HEK293T (cell line): Measurements from ENCODE around the gene EYS.

ENCODE experiments used
- CTCF ChIA-PET: fragments of 350-600 bp; formaldehyde crosslinking; extraction: SDS; loops from one replicate; lab custom pipeline; 2021; ENCODE audit warnings: antibody characterized with exemption, inconsistent platforms; lab: Yijun Ruan, JAX
- POLR2A ChIA-PET: fragments of 350-600 bp; formaldehyde crosslinking; extraction: SDS; loops from one replicate; lab custom pipeline; 2020; ENCODE audit warnings: antibody characterized with exemption, inconsistent platforms; lab: Yijun Ruan, JAX
- DNase-seq: peaks from one replicate; pipeline ENCODE4 v3.0.0; 2012; ENCODE audit warnings: mixed read lengths; ENCODE audit errors: extremely low spot score
- ARNT ChIP-seq: fragments of 450-650 bp; IDR thresholded peaks from 2 replicates; pipeline ENCODE4 v1.6.1; 2017; ENCODE audit warnings: mild to moderate bottlenecking
- BHLHE40 ChIP-seq: fragments of 450-650 bp; IDR thresholded peaks from 2 replicates; pipeline ENCODE4 v1.6.1; 2016; ENCODE audit warnings: mild to moderate bottlenecking, moderate library complexity, borderline replicate concordance
- CTBP1 ChIP-seq: fragments of 450-650 bp; IDR thresholded peaks from 2 replicates; pipeline ENCODE4 v1.6.1; 2016; ENCODE audit warnings: borderline replicate concordance
- ELF4 ChIP-seq: fragments of 450-650 bp; IDR thresholded peaks from 2 replicates; pipeline ENCODE4 v1.6.1; 2017; ENCODE audit warnings: antibody characterized with exemption
- FOXA1 ChIP-seq: fragments of 450-650 bp; IDR thresholded peaks from 2 replicates; pipeline ENCODE4 v1.6.1; 2016; ENCODE audit warnings: mild to moderate bottlenecking
- FOXK2 ChIP-seq: fragments of 450-650 bp; IDR thresholded peaks from 2 replicates; pipeline ENCODE4 v1.6.1; 2016; ENCODE audit warnings: mild to moderate bottlenecking
- FOXM1 ChIP-seq: fragments of 450-650 bp; IDR thresholded peaks from 2 replicates; pipeline ENCODE4 v1.6.1; 2017; ENCODE audit warnings: mild to moderate bottlenecking, borderline replicate concordance
- HDGF ChIP-seq: fragments of 450-650 bp; IDR thresholded peaks from 2 replicates; pipeline ENCODE4 v1.6.1; 2017; ENCODE audit warnings: antibody characterized with exemption, borderline replicate concordance
- L3MBTL2 ChIP-seq: fragments of 450-650 bp; conservative IDR thresholded peaks from 2 replicates; pipeline ENCODE4 v1.6.1; 2016; ENCODE audit warnings: mild to moderate bottlenecking
- LEF1 ChIP-seq: fragments of 450-650 bp; IDR thresholded peaks from 2 replicates; pipeline ENCODE4 v1.6.1; 2017; ENCODE audit warnings: mild to moderate bottlenecking, borderline replicate concordance
- NFRKB ChIP-seq: fragments of 450-650 bp; IDR thresholded peaks from 2 replicates; pipeline ENCODE4 v1.6.1; 2016; ENCODE audit warnings: mild to moderate bottlenecking, moderate library complexity
- SP1 ChIP-seq: fragments of 450-650 bp; IDR thresholded peaks from 2 replicates; pipeline ENCODE4 v1.6.1; 2017
- SUZ12 ChIP-seq: fragments of 450-650 bp; IDR thresholded peaks from 2 replicates; pipeline ENCODE4 v1.6.1; 2016; ENCODE audit warnings: mild to moderate bottlenecking
- TARDBP ChIP-seq: fragments of 450-650 bp; IDR thresholded peaks from 2 replicates; pipeline ENCODE4 v1.6.1; 2016
- ZNF384 ChIP-seq: fragments of 450-650 bp; IDR thresholded peaks from 2 replicates; pipeline ENCODE4 v1.6.1; 2016
- TF ChIP-seq, protein P1 (sequence below): fragments of 450-650 bp; IDR thresholded peaks from 2 replicates; pipeline ENCODE4 v1.6.1; 2016

EYS gene

DNA sequence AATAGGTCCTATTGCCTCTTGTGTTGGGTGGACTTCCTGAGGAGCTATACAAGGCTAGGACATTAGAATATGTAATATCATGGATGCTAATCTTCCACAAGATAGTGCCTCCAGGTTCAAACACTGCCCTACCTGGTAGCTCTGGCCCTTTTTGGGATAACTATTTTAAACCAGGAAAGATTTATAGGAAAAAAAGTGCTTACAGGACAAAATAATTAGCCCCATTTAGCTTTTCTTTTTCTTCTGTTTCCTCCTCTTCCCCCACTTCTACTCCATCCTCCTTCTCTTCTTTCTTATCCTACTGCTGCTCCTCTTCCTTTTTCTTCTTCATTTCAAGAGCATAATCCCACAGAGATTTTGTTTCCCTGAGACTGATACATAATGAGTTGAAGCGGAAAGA is 1104.0 kb downstream of the EYS start:
- ChIA-PET POLR2A (no interaction called here), CTCF (no interaction called here)
- no peak for DNase-seq
- TF ChIP-seq SUZ12, result no peak
- TF ChIP-seq ELF4, result no peak
- TF ChIP-seq, protein P1, sequence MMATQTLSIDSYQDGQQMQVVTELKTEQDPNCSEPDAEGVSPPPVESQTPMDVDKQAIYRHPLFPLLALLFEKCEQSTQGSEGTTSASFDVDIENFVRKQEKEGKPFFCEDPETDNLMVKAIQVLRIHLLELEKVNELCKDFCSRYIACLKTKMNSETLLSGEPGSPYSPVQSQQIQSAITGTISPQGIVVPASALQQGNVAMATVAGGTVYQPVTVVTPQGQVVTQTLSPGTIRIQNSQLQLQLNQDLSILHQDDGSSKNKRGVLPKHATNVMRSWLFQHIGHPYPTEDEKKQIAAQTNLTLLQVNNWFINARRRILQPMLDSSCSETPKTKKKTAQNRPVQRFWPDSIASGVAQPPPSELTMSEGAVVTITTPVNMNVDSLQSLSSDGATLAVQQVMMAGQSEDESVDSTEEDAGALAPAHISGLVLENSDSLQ, result no peak
- no peak for TF ChIP-seq BHLHE40
- no peak for TF ChIP-seq ZNF384
- no peak for TF ChIP-seq FOXA1
- no peak for TF ChIP-seq NFRKB
- TF ChIP-seq TARDBP, result no peak
- no peak for TF ChIP-seq FOXM1
- no peak for TF ChIP-seq HDGF
- no peak for TF ChIP-seq CTBP1
- no peak for TF ChIP-seq FOXK2
- no peak for TF ChIP-seq LEF1
- TF ChIP-seq L3MBTL2, result no peak
- no peak for TF ChIP-seq SP1
- TF ChIP-seq ARNT, result no peak

- TF ChIP-seq FOXK2 (no peak), NFRKB (no peak), BHLHE40 (no peak), ARNT (no peak), SP1 (no peak), FOXA1 (no peak), TARDBP (no peak), HDGF (no peak), ELF4 (no peak), L3MBTL2 (no peak), CTBP1 (no peak), SUZ12 (no peak), FOXM1 (no peak), ZNF384 (no peak), LEF1 (no peak)
- TF ChIP-seq, protein P1, result no peak
- CTCF ChIA-PET, result no interaction called here
- no peak for DNase-seq
- POLR2A ChIA-PET, result no interaction called here
Measured at GRCh38 chr6:64591676-64592036, 1115.4 kb downstream of the EYS start.

DNA sequence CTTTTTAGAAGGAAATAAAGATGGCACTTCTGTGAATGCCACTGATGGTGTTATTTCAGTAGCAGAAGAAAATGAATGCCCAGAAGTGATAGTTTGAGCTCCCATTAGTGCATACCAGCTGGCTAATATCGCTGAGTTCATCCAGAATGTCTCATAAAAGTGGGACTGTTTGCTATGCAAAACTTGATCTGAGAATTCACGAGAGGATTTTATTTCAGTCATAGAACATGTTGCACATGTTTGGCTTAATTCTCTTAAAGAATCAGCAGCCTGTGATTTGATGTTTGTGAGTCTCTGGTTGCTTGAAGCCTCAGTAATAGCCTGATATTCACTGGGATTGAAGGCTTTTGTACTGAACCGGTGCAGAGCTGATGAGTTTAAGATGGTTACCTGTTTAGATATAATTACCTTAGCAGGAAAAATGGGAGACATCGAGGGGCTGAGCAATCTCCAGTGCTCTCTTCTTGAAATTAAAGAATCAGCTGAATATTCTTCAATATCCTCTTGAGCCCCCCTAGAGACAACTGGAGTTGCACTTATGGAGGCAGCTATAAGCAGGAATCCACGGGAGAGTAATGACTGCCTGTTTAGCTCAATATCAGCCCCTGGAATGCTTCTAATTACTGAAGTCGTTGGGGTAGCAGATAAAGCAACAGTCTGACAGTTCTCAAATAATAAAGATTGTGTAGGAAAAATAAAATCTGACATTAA is 1115.9 kb downstream of the EYS start:
- no peak for DNase-seq

GRCh38 chr6:64589961-64590360 is 1117.1 kb downstream of the EYS start:
- no peak for TF ChIP-seq FOXK2
- no peak for TF ChIP-seq FOXA1
- TF ChIP-seq SP1, result no peak
- no peak for DNase-seq
- POLR2A ChIA-PET, result no interaction called here
- CTCF ChIA-PET, result no interaction called here

More for the DNA sequence above, 1115.9 kb downstream of the EYS start:
- CTCF ChIA-PET, result no interaction called here
- TF ChIP-seq TARDBP, result no peak
- TF ChIP-seq SP1, result no peak
- no peak for TF ChIP-seq ZNF384
- TF ChIP-seq L3MBTL2, result no peak
- no peak for TF ChIP-seq FOXK2
- TF ChIP-seq ELF4, result no peak
- no peak for TF ChIP-seq CTBP1
- TF ChIP-seq BHLHE40, result no peak
- no peak for TF ChIP-seq SUZ12
- TF ChIP-seq, protein P1, result no peak
- no peak for TF ChIP-seq ARNT
- TF ChIP-seq FOXM1, result no peak
- no peak for TF ChIP-seq LEF1
- TF ChIP-seq NFRKB, result no peak
- no peak for TF ChIP-seq FOXA1
- TF ChIP-seq HDGF, result no peak
- POLR2A ChIA-PET, result no interaction called here

GRCh38 chr6:64580346-64580745 is 1126.7 kb downstream of the EYS start:
- POLR2A ChIA-PET, result no interaction called here

DNA sequence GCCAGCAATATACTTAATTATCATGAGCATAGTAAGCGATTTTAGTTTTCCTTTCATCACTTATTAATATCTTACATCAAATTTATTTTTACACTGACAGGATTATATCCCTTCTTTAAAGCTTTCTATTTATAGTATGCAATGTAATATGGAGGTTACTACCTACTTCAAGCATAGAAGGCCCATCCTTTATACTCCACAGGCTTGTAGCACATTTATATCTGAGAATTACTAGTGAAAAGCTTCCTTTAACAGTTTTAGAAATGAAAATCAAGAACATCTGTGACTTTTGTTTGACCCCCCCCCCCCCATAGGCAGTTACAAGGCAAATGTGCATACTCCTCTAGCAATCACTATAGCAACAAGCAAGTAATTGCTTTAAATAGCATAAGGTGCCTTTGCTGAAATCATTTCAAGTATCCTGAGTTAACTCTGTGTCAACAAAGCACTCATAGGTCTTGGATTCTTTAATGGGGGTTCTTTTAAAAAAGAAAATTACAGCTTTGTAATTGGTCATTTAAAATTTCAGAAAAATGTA is 1153.7 kb downstream of the EYS start:
- TF ChIP-seq SP1 (no peak), ARNT (no peak), TARDBP (no peak), HDGF (no peak), NFRKB (no peak), BHLHE40 (no peak), FOXM1 (no peak), ELF4 (no peak), FOXK2 (no peak), ZNF384 (no peak), SUZ12 (no peak)
- DNase-seq, result no peak
- ChIA-PET POLR2A (no interaction called here), CTCF (interaction anchor here (0.6 kb wide), 1 partner anchor 24 kb away, joined by 3 read pairs; no protein-coding TSS in a partner anchor)

More at GRCh38 chr6:64580346-64580745, 1126.7 kb downstream of the EYS start:
- CTCF ChIA-PET, result no interaction called here
- no peak for DNase-seq
- TF ChIP-seq HDGF (no peak), TARDBP (no peak)
